GM23338 (cell line): ENCODE results near the gene NTN4. TPM values are rescaled to one million over a fixed set of nuclear protein-coding genes. Genes with fewer than 3 reads are reported as not detected.

Source experiments
- CREB1 ChIP-seq: fragments of 250-450 bp; sonication (Bioruptor Pico); IDR thresholded peaks from 2 replicates; pipeline ENCODE4 v1.5.0; 2020; ENCODE audit warnings: low read depth, mild to moderate bottlenecking, moderate library complexity
- EZH2phosphoT487 ChIP-seq: fragments of 200-600 bp; sonication (generic); IDR thresholded peaks from one replicate; pipeline ENCODE4 v1.8.1; 2018; ENCODE audit warnings: antibody characterized with exemption; ENCODE audit not compliant: unreplicated experiment
- NANOG ChIP-seq: IDR thresholded peaks from 2 replicates; pipeline ENCODE4 v1.6.1; 2016; ENCODE audit warnings: antibody characterized with exemption, borderline replicate concordance
- STAT1 ChIP-seq: IDR thresholded peaks from one replicate; pipeline ENCODE4 v1.6.1; 2016; ENCODE audit warnings: antibody characterized with exemption; ENCODE audit not compliant: unreplicated experiment
- ZNF114 ChIP-seq: fragments of 250-450 bp; sonication (Bioruptor Pico); IDR thresholded peaks from 2 replicates; pipeline ENCODE4 v1.5.0; 2020; ENCODE audit warnings: mild to moderate bottlenecking, moderate library complexity
- ZNF331 ChIP-seq: fragments of 250-450 bp; sonication (Bioruptor Pico); IDR thresholded peaks from 2 replicates; pipeline ENCODE4 v1.5.0; 2020; ENCODE audit warnings: low read depth, mild to moderate bottlenecking, moderate library complexity
- polyA plus RNA-seq: library from polyadenylated mRNA; unstranded; fragments of >200 nt; fragmentation: Nextera tagmentation; extraction: Ambion mirVana; gene quantifications from 2 replicates; pipeline ENCODE4 v1.2.1, GENCODE V29; 2016
- total RNA-seq: library from RNA; depleted of rRNA; stranded (reverse); fragments of >200 nt; shearing (Covaris generic); gene quantifications from 2 replicates; pipeline ENCODE4 v1.2.3, GENCODE V29; 2014
- TF ChIP-seq, protein P1 (sequence below): fragments of 250-450 bp; sonication (Bioruptor Pico); IDR thresholded peaks from 2 replicates; pipeline ENCODE4 v1.5.0; 2020; ENCODE audit warnings: mild to moderate bottlenecking, moderate library complexity
- TF ChIP-seq, protein P2 (sequence below): IDR thresholded peaks from 2 replicates; pipeline ENCODE4 v1.6.1; 2016; ENCODE audit warnings: antibody characterized with exemption
- TF ChIP-seq, protein P3 (sequence below), 2 experiments: fragments of 200-600 bp in 1 of 2; sonication (generic) in 1 of 2; conservative IDR thresholded peaks; 2 replicates each; pipeline versions ENCODE4 v1.5.1 to v1.6.1; 2016 to 2017; ENCODE audit warnings: antibody characterized with exemption in 2 of 2, low read depth in 2 of 2, mild to moderate bottlenecking in 2 of 2, moderate library complexity in 1 of 2

NTN4 gene
- total and polyA plus RNA-seq, 2 experiments from 2014 or later, result 1.5 to 3.8 TPM

GRCh38 chr12:95633732-95634465, 156.7 kb downstream of the NTN4 start (continued):
- TF ChIP-seq, protein P1, sequence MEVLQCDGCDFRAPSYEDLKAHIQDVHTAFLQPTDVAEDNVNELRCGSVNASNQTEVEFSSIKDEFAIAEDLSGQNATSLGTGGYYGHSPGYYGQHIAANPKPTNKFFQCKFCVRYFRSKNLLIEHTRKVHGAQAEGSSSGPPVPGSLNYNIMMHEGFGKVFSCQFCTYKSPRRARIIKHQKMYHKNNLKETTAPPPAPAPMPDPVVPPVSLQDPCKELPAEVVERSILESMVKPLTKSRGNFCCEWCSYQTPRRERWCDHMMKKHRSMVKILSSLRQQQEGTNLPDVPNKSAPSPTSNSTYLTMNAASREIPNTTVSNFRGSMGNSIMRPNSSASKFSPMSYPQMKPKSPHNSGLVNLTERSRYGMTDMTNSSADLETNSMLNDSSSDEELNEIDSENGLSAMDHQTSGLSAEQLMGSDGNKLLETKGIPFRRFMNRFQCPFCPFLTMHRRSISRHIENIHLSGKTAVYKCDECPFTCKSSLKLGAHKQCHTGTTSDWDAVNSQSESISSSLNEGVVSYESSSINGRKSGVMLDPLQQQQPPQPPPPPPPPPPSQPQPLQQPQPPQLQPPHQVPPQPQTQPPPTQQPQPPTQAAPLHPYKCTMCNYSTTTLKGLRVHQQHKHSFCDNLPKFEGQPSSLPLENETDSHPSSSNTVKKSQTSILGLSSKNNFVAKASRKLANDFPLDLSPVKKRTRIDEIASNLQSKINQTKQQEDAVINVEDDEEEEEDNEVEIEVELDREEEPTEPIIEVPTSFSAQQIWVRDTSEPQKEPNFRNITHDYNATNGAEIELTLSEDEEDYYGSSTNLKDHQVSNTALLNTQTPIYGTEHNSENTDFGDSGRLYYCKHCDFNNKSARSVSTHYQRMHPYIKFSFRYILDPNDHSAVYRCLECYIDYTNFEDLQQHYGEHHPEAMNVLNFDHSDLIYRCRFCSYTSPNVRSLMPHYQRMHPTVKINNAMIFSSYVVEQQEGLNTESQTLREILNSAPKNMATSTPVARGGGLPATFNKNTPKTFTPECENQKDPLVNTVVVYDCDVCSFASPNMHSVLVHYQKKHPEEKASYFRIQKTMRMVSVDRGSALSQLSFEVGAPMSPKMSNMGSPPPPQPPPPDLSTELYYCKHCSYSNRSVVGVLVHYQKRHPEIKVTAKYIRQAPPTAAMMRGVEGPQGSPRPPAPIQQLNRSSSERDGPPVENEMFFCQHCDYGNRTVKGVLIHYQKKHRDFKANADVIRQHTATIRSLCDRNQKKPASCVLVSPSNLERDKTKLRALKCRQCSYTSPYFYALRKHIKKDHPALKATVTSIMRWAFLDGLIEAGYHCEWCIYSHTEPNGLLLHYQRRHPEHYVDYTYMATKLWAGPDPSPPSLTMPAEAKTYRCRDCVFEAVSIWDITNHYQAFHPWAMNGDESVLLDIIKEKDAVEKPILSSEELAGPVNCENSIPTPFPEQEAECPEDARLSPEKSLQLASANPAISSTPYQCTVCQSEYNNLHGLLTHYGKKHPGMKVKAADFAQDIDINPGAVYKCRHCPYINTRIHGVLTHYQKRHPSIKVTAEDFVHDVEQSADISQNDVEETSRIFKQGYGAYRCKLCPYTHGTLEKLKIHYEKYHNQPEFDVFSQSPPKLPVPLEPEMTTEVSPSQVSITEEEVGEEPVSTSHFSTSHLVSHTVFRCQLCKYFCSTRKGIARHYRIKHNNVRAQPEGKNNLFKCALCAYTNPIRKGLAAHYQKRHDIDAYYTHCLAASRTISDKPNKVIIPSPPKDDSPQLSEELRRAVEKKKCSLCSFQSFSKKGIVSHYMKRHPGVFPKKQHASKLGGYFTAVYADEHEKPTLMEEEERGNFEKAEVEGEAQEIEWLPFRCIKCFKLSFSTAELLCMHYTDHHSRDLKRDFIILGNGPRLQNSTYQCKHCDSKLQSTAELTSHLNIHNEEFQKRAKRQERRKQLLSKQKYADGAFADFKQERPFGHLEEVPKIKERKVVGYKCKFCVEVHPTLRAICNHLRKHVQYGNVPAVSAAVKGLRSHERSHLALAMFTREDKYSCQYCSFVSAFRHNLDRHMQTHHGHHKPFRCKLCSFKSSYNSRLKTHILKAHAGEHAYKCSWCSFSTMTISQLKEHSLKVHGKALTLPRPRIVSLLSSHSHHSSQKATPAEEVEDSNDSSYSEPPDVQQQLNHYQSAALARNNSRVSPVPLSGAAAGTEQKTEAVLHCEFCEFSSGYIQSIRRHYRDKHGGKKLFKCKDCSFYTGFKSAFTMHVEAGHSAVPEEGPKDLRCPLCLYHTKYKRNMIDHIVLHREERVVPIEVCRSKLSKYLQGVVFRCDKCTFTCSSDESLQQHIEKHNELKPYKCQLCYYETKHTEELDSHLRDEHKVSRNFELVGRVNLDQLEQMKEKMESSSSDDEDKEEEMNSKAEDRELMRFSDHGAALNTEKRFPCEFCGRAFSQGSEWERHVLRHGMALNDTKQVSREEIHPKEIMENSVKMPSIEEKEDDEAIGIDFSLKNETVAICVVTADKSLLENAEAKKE (CRISPR knock-in tag), result no peak
- TF ChIP-seq EZH2phosphoT487, result no peak
- no peak for TF ChIP-seq NANOG
- no peak for TF ChIP-seq STAT1
- no peak for TF ChIP-seq CREB1
- TF ChIP-seq ZNF331, result no peak
- TF ChIP-seq, protein P2, sequence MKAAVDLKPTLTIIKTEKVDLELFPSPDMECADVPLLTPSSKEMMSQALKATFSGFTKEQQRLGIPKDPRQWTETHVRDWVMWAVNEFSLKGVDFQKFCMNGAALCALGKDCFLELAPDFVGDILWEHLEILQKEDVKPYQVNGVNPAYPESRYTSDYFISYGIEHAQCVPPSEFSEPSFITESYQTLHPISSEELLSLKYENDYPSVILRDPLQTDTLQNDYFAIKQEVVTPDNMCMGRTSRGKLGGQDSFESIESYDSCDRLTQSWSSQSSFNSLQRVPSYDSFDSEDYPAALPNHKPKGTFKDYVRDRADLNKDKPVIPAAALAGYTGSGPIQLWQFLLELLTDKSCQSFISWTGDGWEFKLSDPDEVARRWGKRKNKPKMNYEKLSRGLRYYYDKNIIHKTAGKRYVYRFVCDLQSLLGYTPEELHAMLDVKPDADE, result no peak
- TF ChIP-seq, protein P3, sequence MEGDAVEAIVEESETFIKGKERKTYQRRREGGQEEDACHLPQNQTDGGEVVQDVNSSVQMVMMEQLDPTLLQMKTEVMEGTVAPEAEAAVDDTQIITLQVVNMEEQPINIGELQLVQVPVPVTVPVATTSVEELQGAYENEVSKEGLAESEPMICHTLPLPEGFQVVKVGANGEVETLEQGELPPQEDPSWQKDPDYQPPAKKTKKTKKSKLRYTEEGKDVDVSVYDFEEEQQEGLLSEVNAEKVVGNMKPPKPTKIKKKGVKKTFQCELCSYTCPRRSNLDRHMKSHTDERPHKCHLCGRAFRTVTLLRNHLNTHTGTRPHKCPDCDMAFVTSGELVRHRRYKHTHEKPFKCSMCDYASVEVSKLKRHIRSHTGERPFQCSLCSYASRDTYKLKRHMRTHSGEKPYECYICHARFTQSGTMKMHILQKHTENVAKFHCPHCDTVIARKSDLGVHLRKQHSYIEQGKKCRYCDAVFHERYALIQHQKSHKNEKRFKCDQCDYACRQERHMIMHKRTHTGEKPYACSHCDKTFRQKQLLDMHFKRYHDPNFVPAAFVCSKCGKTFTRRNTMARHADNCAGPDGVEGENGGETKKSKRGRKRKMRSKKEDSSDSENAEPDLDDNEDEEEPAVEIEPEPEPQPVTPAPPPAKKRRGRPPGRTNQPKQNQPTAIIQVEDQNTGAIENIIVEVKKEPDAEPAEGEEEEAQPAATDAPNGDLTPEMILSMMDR (conservative IDR thresholded peaks at IDR 0.05; ENCODE audit: low read depth in 2 of 2), result no peak
- TF ChIP-seq ZNF114 (CRISPR knock-in tag), result no peak
